HepG2 (cell line): ENCODE data around the gene DUSP2. TPM values are rescaled to one million over a fixed set of nuclear protein-coding genes. Genes with fewer than 3 reads are reported as not detected.

Experiments used
- ATAC-seq: fragments of 200-7000 bp; cut with Tn5 transposase; 3 replicates; pipeline ENCODE4 v1.9.1; 2020; ENCODE audit warnings: mild to moderate bottlenecking, moderate library complexity
- BruUV-seq: library from RNA; stranded (reverse); fragments of 400-500 nt; replicated peaks from 2 replicates; lab custom pipeline; 2021; lab: Mats Ljungman, UMichigan
- CTCF ChIA-PET: fragments of 300-600 bp; formaldehyde crosslinking; extraction: SDS; loops from one replicate; lab custom pipeline; 2021; ENCODE audit warnings: low total read pairs, inconsistent platforms, low intra/inter-chr PET ratio; lab: Yijun Ruan, JAX
- POLR2A ChIA-PET: fragments of 350-600 bp; sonication (Branson Sonifier 250); formaldehyde crosslinking; loops from one replicate; lab custom pipeline; 2020; ENCODE audit warnings: antibody characterized with exemption, inconsistent platforms; lab: Yijun Ruan, JAX
- DNase-seq: peaks from one replicate; pipeline ENCODE4 v3.0.0-alpha.2; 2015; ENCODE audit warnings: low spot score
- FAIRE-seq: peaks from 3 replicates; lab custom pipeline; 2011; peaks lifted over from hg19 to GRCh38; lab: Jason Lieb, UNC
- H2AFZ ChIP-seq: one replicate; pipeline ENCODE4 v1.6.1; 2011; ENCODE audit warnings: low read length, inconsistent platforms
- H3K27ac ChIP-seq: fragments of 300-600 bp; 3 replicates; pipeline ENCODE4 v1.8.0; 2011; ENCODE audit warnings: mixed run types, mild to moderate bottlenecking, mixed read lengths, low read length, inconsistent platforms; ENCODE audit not compliant: insufficient read depth; ENCODE audit errors: extremely low read length
- H3K27me3 ChIP-seq, 2 experiments: fragments of 200-600 bp in 1 of 2; 2 replicates in 1 of 2; 3 replicates in 1 of 2; pipeline versions ENCODE4 v1.6.0 to v1.8.0; 2011; ENCODE audit warnings: low read length in 2 of 2, mild to moderate bottlenecking in 2 of 2, moderate library complexity in 2 of 2, inconsistent platforms in 1 of 2; ENCODE audit not compliant: insufficient read depth in 2 of 2, control insufficient read depth in 1 of 2
- H3K36me3 ChIP-seq, 2 experiments: fragments of 200-600 bp in 1 of 2; replicated peaks in 1 of 2; 2 replicates in 1 of 2; 3 replicates in 1 of 2; pipeline versions ENCODE4 v1.5.1 to v1.8.0; 2011; ENCODE audit warnings: low read length in 2 of 2, inconsistent platforms in 1 of 2; ENCODE audit not compliant: insufficient read depth in 2 of 2, control insufficient read depth in 1 of 2
- H3K4me1 ChIP-seq: 2 replicates; pipeline ENCODE4 v1.5.1; 2012; ENCODE audit warnings: low read length, inconsistent platforms; ENCODE audit not compliant: insufficient read depth
- H3K4me2 ChIP-seq: 2 replicates; pipeline ENCODE4 v1.6.0; 2011; ENCODE audit warnings: low read depth, low read length, inconsistent platforms
- H3K4me3 ChIP-seq, 3 experiments: fragments of 200-600 bp in 1 of 3; sonication (generic), shearing (Covaris generic) in 1 of 3; replicated peaks in 1 of 3; 2 replicates each; pipeline ENCODE4 v1.5.1; 2011 to 2016; ENCODE audit warnings: low read length in 3 of 3, inconsistent platforms in 2 of 3, low read depth in 2 of 3, mild to moderate bottlenecking in 2 of 3, control low read depth in 1 of 3, mixed read lengths in 1 of 3; ENCODE audit not compliant: insufficient read depth in 1 of 3
- H3K79me2 ChIP-seq: one replicate; pipeline ENCODE4 v1.6.1; 2011; ENCODE audit warnings: low read length, inconsistent platforms; ENCODE audit not compliant: insufficient read depth
- H3K9ac ChIP-seq: 2 replicates; pipeline ENCODE4 v1.6.0; 2011; ENCODE audit warnings: mild to moderate bottlenecking, low read depth, low read length, inconsistent platforms; ENCODE audit not compliant: insufficient read depth
- H3K9me3 ChIP-seq: 2 replicates; pipeline ENCODE4 v1.5.1; 2012; ENCODE audit warnings: mild to moderate bottlenecking, low read length
- H4K20me1 ChIP-seq: 2 replicates; pipeline ENCODE4 v1.6.0; 2011; ENCODE audit warnings: inconsistent platforms, mild to moderate bottlenecking, low read length, moderate library complexity; ENCODE audit not compliant: insufficient read depth
- FOSL2 ChIP-seq: sonication (generic); formaldehyde crosslinking; IDR thresholded peaks from 2 replicates; pipeline ENCODE4 v1.4.0; 2020; ENCODE audit warnings: missing genetic modification reagents
- ZNF138 ChIP-seq: sonication (generic); formaldehyde crosslinking; IDR thresholded peaks from 2 replicates; pipeline ENCODE4 v1.5.0; 2020; ENCODE audit warnings: mild to moderate bottlenecking, low read depth, missing genetic modification reagents
- ZNF354B ChIP-seq: sonication (generic); formaldehyde crosslinking; IDR thresholded peaks from 2 replicates; pipeline ENCODE4 v1.8.0; 2022; ENCODE audit warnings: mild to moderate bottlenecking, missing genetic modification reagents
- ZNF761 ChIP-seq: sonication (generic); formaldehyde crosslinking; conservative IDR thresholded peaks from 2 replicates; pipeline ENCODE4 v1.4.0; 2020; ENCODE audit warnings: mild to moderate bottlenecking, missing genetic modification reagents
- ZNF776 ChIP-seq: sonication (generic); formaldehyde crosslinking; IDR thresholded peaks from 2 replicates; pipeline ENCODE4 v1.4.0; 2020; ENCODE audit warnings: mild to moderate bottlenecking, missing genetic modification reagents
- WGBS: methylation state at CpG from one replicate; pipeline ENCODE4 v1.1.6; 2017; ENCODE audit warnings: low lambda C conversion rate; 5-methylcytosine and 5-hydroxymethylcytosine counted together
- in situ Hi-C: cut with HindIII; loops from 2 replicates; pipeline ENCODE4 v1.10.0; 2017; ENCODE audit warnings: low pct_unique_long_range_greater_than_20kb; ENCODE audit not compliant: extremely low pct_ligation_motif_present
- intact Hi-C: fragments of 100-400 bp; cut with micrococcal nuclease; formaldehyde crosslinking; loops from one replicate; pipeline ENCODE4 v1.10.0; 2022; ENCODE audit not compliant: unreplicated experiment
- polyA plus RNA-seq, 8 experiments: library from polyadenylated mRNA; depleted of rRNA in 3 of 8; stranded (reverse) in 7 of 8; unstranded in 1 of 8; fragments of >200 nt; fragmentation: Illumina TruSeq in 4 of 8; extraction: Trizol in 4 of 8; gene quantifications; 2 replicates each; pipeline versions ENCODE4 v1.2.1 to v1.2.3, GENCODE V29; 2011 to 2016; ENCODE audit warnings: low read depth in 4 of 8, missing spikeins in 1 of 8, mixed read lengths in 1 of 8; ENCODE audit not compliant: insufficient read depth in 1 of 8
- total RNA-seq, 5 experiments: library from RNA; depleted of rRNA; stranded (reverse); fragments of >200 nt; fragmentation: Illumina TruSeq; extraction: Trizol; gene quantifications; 2 replicates each; pipeline ENCODE4 v1.2.3, GENCODE V29; 2016; ENCODE audit warnings: low read depth in 1 of 5
- TF ChIP-seq, protein P1 (sequence below): sonication (generic); formaldehyde crosslinking; IDR thresholded peaks from 2 replicates; pipeline ENCODE4 v1.5.1; 2020; ENCODE audit warnings: missing genetic modification reagents, mild to moderate bottlenecking, borderline replicate concordance
- TF ChIP-seq, protein P2 (sequence below): sonication (generic); formaldehyde crosslinking; IDR thresholded peaks from 2 replicates; pipeline ENCODE4 v1.9.0; 2021; ENCODE audit warnings: mild to moderate bottlenecking, missing genetic modification reagents
- TF ChIP-seq, protein P3 (sequence below): sonication (generic); formaldehyde crosslinking; IDR thresholded peaks from 2 replicates; pipeline ENCODE4 v1.8.0; 2022; ENCODE audit warnings: missing genetic modification reagents, mild to moderate bottlenecking, inconsistent platforms, borderline replicate concordance

DUSP2 gene
- total and polyA plus RNA-seq, 2 of the 13 experiments (the other 11 are each of a cell fraction or from before 2014, with no cell fraction given) = not detected

DNA sequence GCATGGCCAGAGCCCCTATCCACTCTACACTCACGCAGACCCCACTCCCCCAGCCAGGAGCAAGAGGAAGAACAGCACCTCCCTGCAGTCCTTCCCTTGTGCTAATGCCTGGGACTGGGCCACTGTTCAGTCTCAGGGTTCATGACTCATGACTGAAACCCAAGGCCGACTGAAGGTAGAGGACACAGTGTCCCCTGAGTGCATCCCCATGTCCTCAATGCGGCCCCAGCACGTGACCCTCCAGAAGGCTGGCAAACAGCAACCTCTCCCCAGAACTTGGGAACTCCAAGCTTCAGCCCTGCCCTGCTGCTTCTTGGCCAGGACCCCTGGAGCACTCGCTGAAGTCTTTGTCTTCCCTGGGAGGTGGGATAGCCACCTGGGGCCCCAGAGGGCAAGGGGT is 22.8 kb downstream of the DUSP2 start (continued):
- no peak for TF ChIP-seq ZNF138
- 0 out of 2 replicates have a peak, but pooled peaks have one; percentile 28 for TF ChIP-seq FOSL2 (CRISPR knock-in tag)
- TF ChIP-seq, protein P1, sequence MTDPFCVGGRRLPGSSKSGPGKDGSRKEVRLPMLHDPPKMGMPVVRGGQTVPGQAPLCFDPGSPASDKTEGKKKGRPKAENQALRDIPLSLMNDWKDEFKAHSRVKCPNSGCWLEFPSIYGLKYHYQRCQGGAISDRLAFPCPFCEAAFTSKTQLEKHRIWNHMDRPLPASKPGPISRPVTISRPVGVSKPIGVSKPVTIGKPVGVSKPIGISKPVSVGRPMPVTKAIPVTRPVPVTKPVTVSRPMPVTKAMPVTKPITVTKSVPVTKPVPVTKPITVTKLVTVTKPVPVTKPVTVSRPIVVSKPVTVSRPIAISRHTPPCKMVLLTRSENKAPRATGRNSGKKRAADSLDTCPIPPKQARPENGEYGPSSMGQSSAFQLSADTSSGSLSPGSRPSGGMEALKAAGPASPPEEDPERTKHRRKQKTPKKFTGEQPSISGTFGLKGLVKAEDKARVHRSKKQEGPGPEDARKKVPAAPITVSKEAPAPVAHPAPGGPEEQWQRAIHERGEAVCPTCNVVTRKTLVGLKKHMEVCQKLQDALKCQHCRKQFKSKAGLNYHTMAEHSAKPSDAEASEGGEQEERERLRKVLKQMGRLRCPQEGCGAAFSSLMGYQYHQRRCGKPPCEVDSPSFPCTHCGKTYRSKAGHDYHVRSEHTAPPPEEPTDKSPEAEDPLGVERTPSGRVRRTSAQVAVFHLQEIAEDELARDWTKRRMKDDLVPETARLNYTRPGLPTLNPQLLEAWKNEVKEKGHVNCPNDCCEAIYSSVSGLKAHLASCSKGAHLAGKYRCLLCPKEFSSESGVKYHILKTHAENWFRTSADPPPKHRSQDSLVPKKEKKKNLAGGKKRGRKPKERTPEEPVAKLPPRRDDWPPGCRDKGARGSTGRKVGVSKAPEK = no peak
- no peak for TF ChIP-seq ZNF761
- TF ChIP-seq ZNF354B = no peak
- TF ChIP-seq ZNF776 = no peak

DNA sequence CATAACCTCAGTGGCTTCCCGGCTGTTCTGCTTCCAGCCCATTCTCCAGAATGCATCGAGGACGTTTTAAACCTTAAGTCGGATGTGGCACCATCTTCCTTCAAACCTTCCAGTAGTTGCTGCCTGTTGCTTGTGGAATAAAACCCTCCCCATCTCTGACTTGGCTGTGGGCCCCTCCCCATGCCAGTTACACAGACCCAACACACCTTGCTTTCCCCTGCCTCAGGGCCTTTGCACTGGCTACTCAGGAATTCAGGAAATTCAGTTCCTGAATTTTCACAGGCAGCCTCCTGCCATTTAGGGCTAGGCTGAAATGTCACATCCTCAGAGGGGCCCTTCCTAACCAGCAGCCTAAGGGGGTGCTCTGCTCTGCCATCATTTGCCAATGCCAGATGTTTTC is 23.8 kb downstream of the DUSP2 start:
- peaks cover 15% of the 10 kb centered on the region; the same call in 1 of the 2 replicates for H3K4me1 ChIP-seq
- no peaks in the 10 kb centered on the region for H3K36me3 ChIP-seq
- intact Hi-C loops = no loop called here
- ATAC-seq = no peak
- H3K4me3 ChIP-seq = no peak overlapping the region
- DNase-seq = no peak
- H3K27ac ChIP-seq = no peak overlapping the region
- ChIA-PET POLR2A (no interaction called here), CTCF (no interaction called here)
- peaks cover 23 to 80% of the 10 kb centered on the region in 2 experiments for H3K27me3 ChIP-seq
- H3K4me2 ChIP-seq = no peak overlapping the region
- no peak overlapping the region for H2AFZ ChIP-seq
- WGBS = 55% methylated on average over 4 of the region's 4 CpGs
- no TSS peak for BruUV-seq
- H4K20me1 ChIP-seq = no peaks in the 10 kb centered on the region
- H3K9ac ChIP-seq = no peak overlapping the region
- no peaks in the 10 kb centered on the region for H3K9me3 ChIP-seq
- in situ Hi-C loops = loop anchor here (25.0 kb wide), 2 partner anchors 109 to 284 kb away; no protein-coding TSS in a partner anchor
- no peaks in the 10 kb centered on the region for H3K79me2 ChIP-seq
- no peak for FAIRE-seq
- TF ChIP-seq, protein P2, sequence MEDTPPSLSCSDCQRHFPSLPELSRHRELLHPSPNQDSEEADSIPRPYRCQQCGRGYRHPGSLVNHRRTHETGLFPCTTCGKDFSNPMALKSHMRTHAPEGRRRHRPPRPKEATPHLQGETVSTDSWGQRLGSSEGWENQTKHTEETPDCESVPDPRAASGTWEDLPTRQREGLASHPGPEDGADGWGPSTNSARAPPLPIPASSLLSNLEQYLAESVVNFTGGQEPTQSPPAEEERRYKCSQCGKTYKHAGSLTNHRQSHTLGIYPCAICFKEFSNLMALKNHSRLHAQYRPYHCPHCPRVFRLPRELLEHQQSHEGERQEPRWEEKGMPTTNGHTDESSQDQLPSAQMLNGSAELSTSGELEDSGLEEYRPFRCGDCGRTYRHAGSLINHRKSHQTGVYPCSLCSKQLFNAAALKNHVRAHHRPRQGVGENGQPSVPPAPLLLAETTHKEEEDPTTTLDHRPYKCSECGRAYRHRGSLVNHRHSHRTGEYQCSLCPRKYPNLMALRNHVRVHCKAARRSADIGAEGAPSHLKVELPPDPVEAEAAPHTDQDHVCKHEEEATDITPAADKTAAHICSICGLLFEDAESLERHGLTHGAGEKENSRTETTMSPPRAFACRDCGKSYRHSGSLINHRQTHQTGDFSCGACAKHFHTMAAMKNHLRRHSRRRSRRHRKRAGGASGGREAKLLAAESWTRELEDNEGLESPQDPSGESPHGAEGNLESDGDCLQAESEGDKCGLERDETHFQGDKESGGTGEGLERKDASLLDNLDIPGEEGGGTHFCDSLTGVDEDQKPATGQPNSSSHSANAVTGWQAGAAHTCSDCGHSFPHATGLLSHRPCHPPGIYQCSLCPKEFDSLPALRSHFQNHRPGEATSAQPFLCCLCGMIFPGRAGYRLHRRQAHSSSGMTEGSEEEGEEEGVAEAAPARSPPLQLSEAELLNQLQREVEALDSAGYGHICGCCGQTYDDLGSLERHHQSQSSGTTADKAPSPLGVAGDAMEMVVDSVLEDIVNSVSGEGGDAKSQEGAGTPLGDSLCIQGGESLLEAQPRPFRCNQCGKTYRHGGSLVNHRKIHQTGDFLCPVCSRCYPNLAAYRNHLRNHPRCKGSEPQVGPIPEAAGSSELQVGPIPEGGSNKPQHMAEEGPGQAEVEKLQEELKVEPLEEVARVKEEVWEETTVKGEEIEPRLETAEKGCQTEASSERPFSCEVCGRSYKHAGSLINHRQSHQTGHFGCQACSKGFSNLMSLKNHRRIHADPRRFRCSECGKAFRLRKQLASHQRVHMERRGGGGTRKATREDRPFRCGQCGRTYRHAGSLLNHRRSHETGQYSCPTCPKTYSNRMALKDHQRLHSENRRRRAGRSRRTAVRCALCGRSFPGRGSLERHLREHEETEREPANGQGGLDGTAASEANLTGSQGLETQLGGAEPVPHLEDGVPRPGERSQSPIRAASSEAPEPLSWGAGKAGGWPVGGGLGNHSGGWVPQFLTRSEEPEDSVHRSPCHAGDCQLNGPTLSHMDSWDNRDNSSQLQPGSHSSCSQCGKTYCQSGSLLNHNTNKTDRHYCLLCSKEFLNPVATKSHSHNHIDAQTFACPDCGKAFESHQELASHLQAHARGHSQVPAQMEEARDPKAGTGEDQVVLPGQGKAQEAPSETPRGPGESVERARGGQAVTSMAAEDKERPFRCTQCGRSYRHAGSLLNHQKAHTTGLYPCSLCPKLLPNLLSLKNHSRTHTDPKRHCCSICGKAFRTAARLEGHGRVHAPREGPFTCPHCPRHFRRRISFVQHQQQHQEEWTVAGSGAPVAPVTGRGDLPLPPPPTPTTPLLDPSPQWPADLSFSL (CRISPR knock-in tag) = no peak
- TF ChIP-seq, protein P3, sequence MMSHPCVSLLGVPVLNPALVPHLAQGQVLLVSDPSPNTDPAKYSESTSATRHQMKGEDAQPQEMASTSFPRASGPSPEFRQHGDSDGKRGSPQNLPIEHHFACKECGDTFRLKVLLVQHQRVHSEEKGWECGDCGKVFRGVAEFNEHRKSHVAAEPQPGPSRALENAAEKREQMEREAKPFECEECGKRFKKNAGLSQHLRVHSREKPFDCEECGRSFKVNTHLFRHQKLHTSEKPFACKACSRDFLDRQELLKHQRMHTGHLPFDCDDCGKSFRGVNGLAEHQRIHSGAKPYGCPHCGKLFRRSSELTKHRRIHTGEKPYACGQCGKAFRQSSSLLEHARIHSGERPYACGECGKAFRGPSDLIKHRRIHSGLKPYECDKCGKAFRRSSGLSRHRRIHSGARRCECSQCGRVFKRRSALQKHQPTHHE (CRISPR knock-in tag) = no peak
